ENCODE data around the gene HOXD4.

HOXD4 gene

GRCh38 chr2:176173567-176174381, 22.4 kb downstream of the HOXD4 start:
- DNase-seq, result no peak

DNA sequence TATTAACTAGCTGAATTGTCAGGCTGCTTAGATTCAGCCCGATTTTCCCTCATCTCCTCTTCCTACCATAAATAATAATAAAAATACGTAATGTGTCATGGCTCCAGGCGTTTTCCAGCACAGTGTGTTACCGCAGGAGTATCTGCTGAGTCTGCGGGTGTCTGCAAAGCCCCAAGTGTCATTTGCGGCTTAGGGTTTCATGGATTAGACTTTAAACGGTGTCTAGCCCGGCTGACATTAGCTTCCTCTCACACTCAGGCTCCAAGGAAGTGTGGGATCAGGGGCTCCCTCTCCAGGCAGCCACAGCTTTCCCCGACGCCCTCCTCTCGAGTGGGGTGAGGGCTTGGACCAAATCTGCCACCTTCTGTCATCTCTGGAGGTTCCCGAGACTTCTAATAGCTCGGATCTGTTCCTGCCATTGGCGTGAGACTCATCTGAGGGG, 23.1 kb downstream of the HOXD4 start:
- DNase-seq, result no peak

- no peak for DNase-seq
These were observed 23.7 kb downstream of the HOXD4 start for GRCh38 chr2:176174824-176175708.

- DNase-seq, result no peak
These were observed 24.6 kb downstream of the HOXD4 start for GRCh38 chr2:176175709-176176607.

GRCh38 chr2:176177580-176178037, 26.3 kb downstream of the HOXD4 start:
- DNase-seq, result no peak

- DNase-seq, result peak; percentile 33
These were observed 26.8 kb downstream of the HOXD4 start for GRCh38 chr2:176178038-176178756.

GRCh38 chr2:176178757-176179295, 27.5 kb downstream of the HOXD4 start:
- DNase-seq, result no peak

DNA sequence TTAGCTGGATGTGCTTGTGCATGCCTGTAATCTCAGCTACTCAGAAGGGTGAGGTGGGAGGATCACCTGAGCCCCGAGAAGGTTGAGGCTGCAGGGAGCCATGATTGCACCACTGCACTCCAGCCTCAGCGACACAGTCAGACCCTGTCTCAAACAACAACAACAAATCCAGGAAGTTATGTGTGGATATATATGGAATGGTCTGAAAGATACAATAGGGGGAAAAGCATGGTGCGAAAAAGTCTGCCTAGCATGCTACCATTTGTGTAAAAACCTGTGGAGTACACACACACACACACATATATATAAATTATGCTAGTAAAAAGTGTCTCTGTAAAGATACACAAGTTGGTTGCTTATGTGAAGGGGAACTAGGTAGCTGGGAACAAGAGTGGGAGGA, 30.2 kb downstream of the HOXD4 start:
- DNase-seq, result no peak

- no peak for DNase-seq
These were observed 31.3 kb downstream of the HOXD4 start for GRCh38 chr2:176182671-176183070.

- no peak for DNase-seq
These were observed 33.4 kb downstream of the HOXD4 start for GRCh38 chr2:176184749-176185148.

GRCh38 chr2:176186024-176186423, 34.7 kb downstream of the HOXD4 start:
- DNase-seq, result no peak

GRCh38 chr2:176187200-176187898, 36.0 kb downstream of the HOXD4 start:
- no peak for DNase-seq

GRCh38 chr2:176187899-176188773, 36.8 kb downstream of the HOXD4 start, which contains the start of gene HOXD1:
Gene HOXD1 (plus strand): TSS chr2:176188668. CDS start chr2:176188802, 134 bp downstream.
- no peak for DNase-seq

DNA sequence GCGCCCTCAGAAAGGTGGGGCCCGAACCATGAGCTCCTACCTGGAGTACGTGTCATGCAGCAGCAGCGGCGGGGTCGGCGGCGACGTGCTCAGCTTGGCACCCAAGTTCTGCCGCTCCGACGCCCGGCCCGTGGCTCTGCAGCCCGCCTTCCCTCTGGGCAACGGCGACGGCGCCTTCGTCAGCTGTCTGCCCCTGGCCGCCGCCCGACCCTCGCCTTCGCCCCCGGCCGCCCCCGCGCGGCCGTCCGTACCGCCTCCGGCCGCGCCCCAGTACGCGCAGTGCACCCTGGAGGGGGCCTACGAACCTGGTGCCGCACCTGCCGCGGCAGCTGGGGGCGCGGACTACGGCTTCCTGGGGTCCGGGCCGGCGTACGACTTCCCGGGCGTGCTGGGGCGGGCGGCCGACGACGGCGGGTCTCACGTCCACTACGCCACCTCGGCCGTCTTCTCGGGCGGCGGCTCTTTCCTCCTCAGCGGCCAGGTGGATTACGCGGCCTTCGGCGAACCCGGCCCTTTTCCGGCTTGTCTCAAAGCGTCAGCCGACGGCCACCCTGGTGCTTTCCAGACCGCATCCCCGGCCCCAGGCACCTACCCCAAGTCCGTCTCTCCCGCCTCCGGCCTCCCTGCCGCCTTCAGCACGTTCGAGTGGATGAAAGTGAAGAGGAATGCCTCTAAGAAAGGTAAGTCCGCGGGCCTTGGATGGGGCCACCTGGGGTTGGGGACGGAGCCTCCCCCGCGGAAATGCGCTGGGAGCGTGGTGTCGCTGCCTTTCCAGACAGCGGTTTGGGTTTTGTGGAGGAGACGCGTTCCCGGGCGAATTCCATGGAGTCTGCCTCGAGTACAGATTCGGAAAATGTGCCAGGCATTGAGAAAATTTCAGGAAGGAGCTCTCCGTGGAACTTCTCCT, 37.7 kb downstream of the HOXD4 start:
- DNase-seq, result no peak

DNA sequence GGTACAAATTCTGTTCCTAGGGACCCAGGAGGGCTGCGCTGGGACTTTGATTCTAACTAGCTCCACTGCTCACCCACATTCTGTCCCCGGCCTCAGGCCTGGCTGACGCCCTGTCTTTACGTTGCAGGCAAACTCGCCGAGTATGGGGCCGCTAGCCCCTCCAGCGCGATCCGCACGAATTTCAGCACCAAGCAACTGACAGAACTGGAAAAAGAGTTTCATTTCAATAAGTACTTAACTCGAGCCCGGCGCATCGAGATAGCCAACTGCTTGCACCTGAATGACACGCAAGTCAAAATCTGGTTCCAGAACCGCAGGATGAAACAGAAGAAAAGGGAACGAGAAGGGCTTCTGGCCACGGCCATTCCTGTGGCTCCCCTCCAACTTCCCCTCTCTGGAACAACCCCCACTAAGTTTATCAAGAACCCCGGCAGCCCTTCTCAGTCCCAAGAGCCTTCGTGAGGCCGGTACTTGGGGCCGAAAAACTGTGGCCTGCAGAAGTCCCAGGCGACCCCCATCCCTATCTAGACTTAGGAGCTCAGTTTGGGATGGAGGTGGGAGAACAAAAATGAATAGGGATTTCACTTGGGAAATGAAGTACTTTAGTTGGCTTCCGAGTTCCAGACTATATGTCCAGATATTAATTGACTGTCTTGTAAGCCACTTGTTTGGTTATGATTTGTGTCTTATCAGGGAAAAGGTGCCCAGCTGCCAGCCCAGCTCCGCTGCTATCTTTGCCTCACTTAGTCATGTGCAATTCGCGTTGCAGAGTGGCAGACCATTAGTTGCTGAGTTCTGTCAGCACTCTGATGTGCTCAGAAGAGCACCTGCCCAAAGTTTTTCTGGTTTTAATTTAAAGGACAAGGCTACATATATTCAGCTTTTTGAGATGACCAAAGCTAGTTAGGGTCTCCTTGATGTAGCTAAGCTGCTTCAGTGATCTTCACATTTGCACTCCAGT, 38.6 kb downstream of the HOXD4 start:
- DNase-seq, result peak; percentile 48

DNA sequence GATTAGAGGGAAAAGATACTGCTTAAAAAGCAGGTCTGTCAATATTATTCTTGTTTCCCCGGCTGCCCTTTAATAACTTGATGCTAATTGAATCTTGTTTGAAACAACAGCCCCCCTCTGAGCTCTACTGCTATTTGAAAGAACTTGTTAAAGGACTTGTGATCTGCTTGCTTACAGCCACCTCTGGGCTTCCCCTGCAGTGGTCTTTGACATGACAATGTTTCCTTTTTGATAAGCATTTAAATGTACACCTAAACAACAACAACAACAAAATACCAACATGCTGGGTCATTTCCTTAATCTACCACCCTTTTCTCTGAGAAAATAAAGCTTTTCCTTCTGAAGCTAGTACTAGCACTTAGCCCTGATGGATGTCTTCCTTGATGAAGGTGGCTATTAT, 41.0 kb downstream of the HOXD4 start:
- no peak for DNase-seq

DNA sequence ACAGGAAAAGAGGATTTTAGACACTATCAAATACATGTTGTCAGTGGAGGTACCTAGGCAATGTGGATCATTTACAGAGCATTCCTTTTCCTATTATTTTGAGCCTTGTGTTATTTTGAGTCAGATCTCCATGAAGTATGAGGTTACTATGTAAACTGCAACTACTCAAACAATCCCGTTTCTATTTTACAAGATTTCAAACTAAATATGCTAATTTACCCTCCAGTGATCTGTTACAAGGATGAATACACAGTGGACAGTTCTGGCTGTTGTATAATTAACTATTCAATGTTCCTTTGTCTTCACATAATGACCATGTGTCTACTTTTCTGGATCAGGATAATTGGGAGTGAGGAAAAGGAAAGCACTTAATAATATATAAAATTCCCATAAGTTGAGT, 41.7 kb downstream of the HOXD4 start:
- DNase-seq, result no peak

- no peak for DNase-seq
These were observed 48.6 kb downstream of the HOXD4 start for GRCh38 chr2:176199902-176200301.
